ENCODE measurements around the gene SKI. TPM values are rescaled to one million over a fixed set of nuclear protein-coding genes. Genes with fewer than 3 reads are reported as not detected.

Gene SKI
- total and polyA plus RNA-seq, 10 of the 15 experiments (the other 5 are each of a cell fraction or from before 2014, with no cell fraction given), result 0.03 to 14.9 (median 0.96) TPM

DNA sequence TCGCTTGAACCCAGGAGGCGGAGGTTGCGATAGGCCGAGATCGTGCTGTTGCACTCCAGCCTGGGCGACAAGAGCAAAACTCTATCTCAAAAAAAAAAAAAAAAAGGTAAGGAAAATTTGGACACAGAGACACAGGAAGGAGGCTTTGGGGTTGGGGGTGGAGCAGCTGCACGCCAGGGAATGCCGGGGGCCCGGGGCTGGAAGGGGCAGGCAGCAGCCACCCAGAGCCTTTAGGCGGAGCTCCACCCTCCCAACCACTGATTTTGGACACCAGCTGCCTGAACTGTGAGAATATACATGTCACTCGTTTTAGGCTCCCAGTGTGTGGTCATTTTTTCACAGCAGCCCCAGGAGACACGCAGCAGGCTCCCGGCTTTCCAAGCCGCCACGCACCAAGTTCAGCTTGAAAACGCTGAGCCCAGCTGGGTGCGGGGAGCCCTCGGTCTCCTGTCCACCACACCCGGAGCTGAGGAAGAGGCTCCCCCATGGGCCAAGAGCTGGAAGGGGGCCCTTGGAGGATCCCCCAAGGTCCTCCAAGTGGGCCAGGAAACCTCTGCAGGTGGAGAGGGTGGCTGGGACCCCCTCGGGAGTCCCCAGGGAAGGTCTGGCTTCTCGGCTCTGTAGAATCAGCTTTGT lies 27.7 kb upstream of the SKI start:
- TF ChIP-seq TCF3 (IDR thresholded peaks at IDR 0.05; ENCODE audit: borderline replicate concordance, insufficient read depth, low read depth, low read length) (no peak), YY1 (IDR thresholded peaks at IDR 0.05; ENCODE audit: low read depth, low read length) (no peak), MXI1 (IDR thresholded peaks at IDR 0.05; ENCODE audit: low read depth, low read length) (no peak), ETV6 (conservative IDR thresholded peaks at IDR 0.05 in 1 of 2, IDR thresholded peaks at IDR 0.05 in 1 of 2; ENCODE audit: borderline replicate concordance in 1 of 2, low read depth in 1 of 2) (no peak), EP300 (IDR thresholded peaks at IDR 0.05; ENCODE audit: borderline replicate concordance in 1 of 2, control insufficient read depth in 1 of 2, low read depth in 2 of 2, low read length in 2 of 2) (no peak), CHD4 (IDR thresholded peaks at IDR 0.05) (no peak), HDAC2 (IDR thresholded peaks at IDR 0.05) (no peak)
- TF ChIP-seq, protein P1, sequence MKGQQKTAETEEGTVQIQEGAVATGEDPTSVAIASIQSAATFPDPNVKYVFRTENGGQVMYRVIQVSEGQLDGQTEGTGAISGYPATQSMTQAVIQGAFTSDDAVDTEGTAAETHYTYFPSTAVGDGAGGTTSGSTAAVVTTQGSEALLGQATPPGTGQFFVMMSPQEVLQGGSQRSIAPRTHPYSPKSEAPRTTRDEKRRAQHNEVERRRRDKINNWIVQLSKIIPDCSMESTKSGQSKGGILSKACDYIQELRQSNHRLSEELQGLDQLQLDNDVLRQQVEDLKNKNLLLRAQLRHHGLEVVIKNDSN (IDR thresholded peaks at IDR 0.05; ENCODE audit: borderline replicate concordance, extremely low read length, insufficient read depth, low read depth, low read length), result no peak
- RAD21 ChIA-PET (ENCODE audit: unreplicated experiment), result interaction anchor here (1.6 kb wide), 1 partner anchor 29 kb away, joined by 6 read pairs; no protein-coding TSS in a partner anchor
- BruUV-seq (replicated peaks), result no TSS peak
- no peaks in the 10 kb centered on the region for H4K20me1 ChIP-seq (ENCODE audit: control insufficient read depth, insufficient read depth)
- CTCF ChIA-PET, result interaction anchor here (1.7 kb wide), 1 partner anchor 181 kb away, joined by 10 read pairs; no protein-coding TSS in a partner anchor
- no peak overlapping the region for H3K27ac ChIP-seq (ENCODE audit: control insufficient read depth, insufficient read depth)
- ATAC-seq (no peak), FAIRE-seq (no peak), DNase-seq (ENCODE audit: low read depth, low spot score) (no peak)
- H3K79me2 ChIP-seq (ENCODE audit: control insufficient read depth, insufficient read depth, low read length), result no peaks in the 10 kb centered on the region
- peaks cover 7% of the 10 kb centered on the region for H3K4me1 ChIP-seq (ENCODE audit: control insufficient read depth, insufficient read depth, low read length)
- no peaks in the 10 kb centered on the region for H3K27me3 ChIP-seq (replicated peaks in 1 of 2; ENCODE audit: control insufficient read depth in 2 of 2, insufficient read depth in 2 of 2, low read length in 1 of 2)
- POLR2A ChIA-PET, result interaction anchor here (1.1 to 1.5 kb wide), 2 partner anchors 34 to 191 kb away, joined by 3 read pairs; partner anchors contain the start of genes MORN1 and RER1
- H3K36me3 ChIP-seq (ENCODE audit: control insufficient read depth in 2 of 2, insufficient read depth in 2 of 2, low read length in 1 of 2), result no peaks in the 10 kb centered on the region
- H3K4me3 ChIP-seq, result no peak overlapping the region
- H3K9me3 ChIP-seq (replicated peaks; ENCODE audit: control insufficient read depth, insufficient read depth, low read length), result no peaks in the 10 kb centered on the region
- H3K9ac ChIP-seq (ENCODE audit: control insufficient read depth, insufficient read depth, low read length), result no peak overlapping the region
- H3K4me2 ChIP-seq (ENCODE audit: control insufficient read depth, insufficient read depth), result no peak overlapping the region
- 52% methylated on average over 18 of the region's 21 CpGs for WGBS (ENCODE audit: insufficient coverage, insufficient replicate concordance, low lambda C conversion rate, missing lambda C conversion rate)
- intact Hi-C loops (cut with micrococcal nuclease; ENCODE audit: unreplicated experiment), result no loop called here
- SMC1A ChIA-PET (ENCODE audit: uncharacterized antibody, unreplicated experiment), result interaction anchor here (0.6 kb wide), 1 partner anchor 61 kb away, joined by 3 read pairs; no protein-coding TSS in a partner anchor
- no peak overlapping the region for H2AFZ ChIP-seq (ENCODE audit: control insufficient read depth, low read depth, low read length)
- in situ Hi-C loops (cut with MboI), result loop anchor here (10.0 kb wide), 1 partner anchor 324 kb away; the partner anchor contains the start of gene PANK4
